RWPE2 (cell line): ENCODE data around the gene OR2S2.

Source experiments
- ATAC-seq: fragments of 200-7000 bp; cut with Tn5 transposase; 3 replicates; pipeline ENCODE4 v1.9.1; 2021; ENCODE audit warnings: low read depth
- DNase-seq: peaks from one replicate; pipeline ENCODE4 v3.0.0-alpha.2; 2020; ENCODE audit warnings: low spot score
- H3K27ac ChIP-seq: fragments of 450-650 bp; 2 replicates; pipeline ENCODE4 v1.5.1; 2017; ENCODE audit warnings: mild to moderate bottlenecking; ENCODE audit not compliant: poor library complexity, severe bottlenecking
- H3K27me3 ChIP-seq: fragments of 250-450 bp; sonication (Bioruptor Pico); 2 replicates; pipeline ENCODE4 v1.5.1; 2021; ENCODE audit warnings: mild to moderate bottlenecking, moderate library complexity; ENCODE audit not compliant: insufficient read depth, poor library complexity, severe bottlenecking
- H3K36me3 ChIP-seq: fragments of 250-450 bp; sonication (Bioruptor Pico); 2 replicates; pipeline ENCODE4 v1.5.1; 2020; ENCODE audit warnings: low read depth, mild to moderate bottlenecking, moderate library complexity
- H3K4me1 ChIP-seq: fragments of 250-450 bp; sonication (Bioruptor Pico); 2 replicates; pipeline ENCODE4 v1.5.1; 2021; ENCODE audit warnings: mild to moderate bottlenecking, moderate library complexity; ENCODE audit not compliant: insufficient read depth, poor library complexity, severe bottlenecking
- H3K4me3 ChIP-seq: fragments of 250-450 bp; sonication (Bioruptor Pico); 2 replicates; pipeline ENCODE4 v1.5.1; 2021; ENCODE audit warnings: mild to moderate bottlenecking, moderate library complexity; ENCODE audit not compliant: severe bottlenecking
- H3K9me3 ChIP-seq: fragments of 250-450 bp; sonication (Bioruptor Pico); 2 replicates; pipeline ENCODE4 v1.5.1; 2021; ENCODE audit warnings: mild to moderate bottlenecking, moderate library complexity; ENCODE audit not compliant: severe bottlenecking
- TF ChIP-seq, protein P1 (sequence below): fragments of 450-650 bp; IDR thresholded peaks from one replicate; pipeline ENCODE4 v1.5.1; 2017; ENCODE audit warnings: mild to moderate bottlenecking, moderate library complexity; ENCODE audit not compliant: poor library complexity, severe bottlenecking

The OR2S2 gene

DNA sequence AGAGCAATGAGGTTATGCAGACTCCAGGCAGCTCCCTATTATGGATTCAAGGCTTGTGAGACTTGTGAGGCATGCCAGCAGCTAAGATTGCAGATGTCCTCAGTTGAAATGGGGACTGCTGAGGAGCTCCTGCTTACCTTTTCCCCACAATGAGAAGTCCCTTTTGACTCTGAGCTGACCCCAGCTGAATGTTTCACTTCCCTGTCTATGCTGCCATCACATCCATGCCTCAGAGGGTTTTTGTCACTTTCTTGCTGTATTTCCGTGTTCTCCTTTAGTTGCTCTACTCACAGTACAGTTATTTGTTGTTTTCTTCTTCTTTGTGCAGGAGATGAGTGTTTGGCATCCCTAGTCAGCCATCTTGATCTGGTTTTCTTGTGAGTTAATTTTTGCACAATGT is 18.8 kb upstream of the OR2S2 start:
- Histone ChIP-seq H3K36me3 (no peaks in the 10 kb centered on the region), H3K27me3 (peaks cover 9% of the 10 kb centered on the region), H3K27ac (no peak overlapping the region), H3K4me3 (no peak overlapping the region), H3K9me3 (peaks cover 3% of the 10 kb centered on the region), H3K4me1 (no peaks in the 10 kb centered on the region)
- TF ChIP-seq, protein P1, sequence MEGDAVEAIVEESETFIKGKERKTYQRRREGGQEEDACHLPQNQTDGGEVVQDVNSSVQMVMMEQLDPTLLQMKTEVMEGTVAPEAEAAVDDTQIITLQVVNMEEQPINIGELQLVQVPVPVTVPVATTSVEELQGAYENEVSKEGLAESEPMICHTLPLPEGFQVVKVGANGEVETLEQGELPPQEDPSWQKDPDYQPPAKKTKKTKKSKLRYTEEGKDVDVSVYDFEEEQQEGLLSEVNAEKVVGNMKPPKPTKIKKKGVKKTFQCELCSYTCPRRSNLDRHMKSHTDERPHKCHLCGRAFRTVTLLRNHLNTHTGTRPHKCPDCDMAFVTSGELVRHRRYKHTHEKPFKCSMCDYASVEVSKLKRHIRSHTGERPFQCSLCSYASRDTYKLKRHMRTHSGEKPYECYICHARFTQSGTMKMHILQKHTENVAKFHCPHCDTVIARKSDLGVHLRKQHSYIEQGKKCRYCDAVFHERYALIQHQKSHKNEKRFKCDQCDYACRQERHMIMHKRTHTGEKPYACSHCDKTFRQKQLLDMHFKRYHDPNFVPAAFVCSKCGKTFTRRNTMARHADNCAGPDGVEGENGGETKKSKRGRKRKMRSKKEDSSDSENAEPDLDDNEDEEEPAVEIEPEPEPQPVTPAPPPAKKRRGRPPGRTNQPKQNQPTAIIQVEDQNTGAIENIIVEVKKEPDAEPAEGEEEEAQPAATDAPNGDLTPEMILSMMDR = no peak
- DNase-seq (no peak), ATAC-seq (no peak)

DNA sequence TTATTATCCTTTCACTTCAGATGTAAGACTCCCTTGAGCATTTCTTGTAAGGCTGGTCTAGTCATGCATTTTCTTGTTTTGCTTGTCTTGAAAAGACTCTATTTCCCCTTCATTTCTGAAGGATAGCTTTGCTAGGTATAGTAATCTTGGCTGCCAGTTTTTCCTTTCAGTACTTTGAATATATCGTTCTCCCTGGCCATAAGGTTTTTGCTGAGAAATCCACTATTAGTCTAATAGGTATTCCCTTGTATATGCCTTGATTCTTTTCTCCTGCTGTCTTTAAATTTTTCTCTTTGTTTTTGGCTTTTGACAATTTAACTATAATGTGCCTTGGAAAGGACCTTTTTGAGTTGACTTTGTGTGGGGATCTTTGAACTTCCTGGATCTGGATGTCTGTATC is 16.8 kb upstream of the OR2S2 start:
- Histone ChIP-seq H3K4me3 (no peak overlapping the region), H3K9me3 (peaks cover 3% of the 10 kb centered on the region), H3K4me1 (no peaks in the 10 kb centered on the region), H3K27me3 (peaks cover 7% of the 10 kb centered on the region), H3K36me3 (no peaks in the 10 kb centered on the region), H3K27ac (no peak overlapping the region)
- ATAC-seq = no peak
- DNase-seq = no peak
- TF ChIP-seq, protein P1 = no peak

DNA sequence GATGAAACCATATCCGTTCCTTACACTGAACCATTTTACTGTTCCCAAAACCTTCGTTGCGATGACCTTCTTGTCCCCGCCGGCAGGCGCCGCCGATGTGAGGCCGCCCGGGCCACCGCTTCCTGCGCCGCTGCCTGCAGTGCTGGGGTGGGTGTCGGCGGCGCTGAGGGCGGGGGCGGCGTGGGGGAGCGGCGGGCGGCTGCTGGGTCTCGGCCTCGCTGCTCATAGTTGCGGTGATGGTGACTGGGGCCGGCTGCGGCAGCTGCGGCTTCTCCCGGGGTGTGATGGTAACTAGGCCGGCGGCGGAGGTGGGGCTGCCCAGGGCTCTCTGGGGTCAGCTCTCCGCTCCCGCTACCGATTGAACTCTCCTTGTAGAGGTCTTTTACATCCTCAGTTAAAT is 14.1 kb upstream of the OR2S2 start:
- H3K27ac ChIP-seq = no peak overlapping the region
- no peaks in the 10 kb centered on the region for H3K4me1 ChIP-seq
- H3K9me3 ChIP-seq = peaks cover 3% of the 10 kb centered on the region
- H3K4me3 ChIP-seq = no peak overlapping the region
- no peak for ATAC-seq
- TF ChIP-seq, protein P1 = no peak
- H3K27me3 ChIP-seq = no peaks in the 10 kb centered on the region
- H3K36me3 ChIP-seq = no peaks in the 10 kb centered on the region
- no peak for DNase-seq

DNA sequence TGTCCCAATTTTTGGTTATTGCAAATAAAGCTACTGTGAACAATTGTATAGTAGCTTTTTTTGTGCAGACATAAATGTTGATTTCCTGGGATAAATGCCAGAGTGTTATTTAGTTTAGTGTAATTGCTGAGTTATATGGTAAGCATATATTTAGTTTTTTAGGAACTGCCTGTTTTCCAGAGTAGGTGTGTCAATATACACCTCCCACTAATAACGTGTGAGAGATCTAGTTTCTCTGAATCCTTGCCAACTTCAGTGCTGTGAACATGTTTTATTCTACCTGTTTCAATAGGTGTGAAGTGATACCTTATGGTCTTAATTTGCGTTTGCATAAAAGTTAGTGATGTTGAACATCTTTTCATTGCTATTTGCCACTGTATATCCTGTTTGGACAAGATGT is 9.1 kb upstream of the OR2S2 start:
- no peaks in the 10 kb centered on the region for H3K9me3 ChIP-seq
- H3K4me1 ChIP-seq = no peaks in the 10 kb centered on the region
- no peak for ATAC-seq
- DNase-seq = no peak
- no peaks in the 10 kb centered on the region for H3K36me3 ChIP-seq
- TF ChIP-seq, protein P1 = no peak
- no peak overlapping the region for H3K27ac ChIP-seq
- H3K4me3 ChIP-seq = no peak overlapping the region
- H3K27me3 ChIP-seq = no peaks in the 10 kb centered on the region

DNA sequence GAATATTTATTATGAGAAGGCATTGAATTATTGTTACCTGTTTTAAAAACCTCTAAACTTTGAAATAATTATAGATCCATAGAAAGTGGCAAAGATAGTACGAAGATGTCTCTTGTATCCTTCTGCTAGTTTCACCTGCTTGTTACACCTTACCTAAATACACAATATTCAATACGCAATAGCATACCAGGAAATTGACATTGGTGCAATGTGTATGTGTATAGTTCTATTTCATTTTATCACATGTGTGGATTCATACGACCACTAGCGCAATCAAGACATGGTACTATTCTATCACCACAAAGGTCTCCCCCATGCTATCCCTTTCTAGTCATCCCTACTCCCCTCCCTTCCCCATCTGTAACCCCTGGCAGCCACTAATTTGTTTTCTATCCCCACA is 8.5 kb upstream of the OR2S2 start:
- Histone ChIP-seq H3K9me3 (no peaks in the 10 kb centered on the region), H3K4me3 (no peak overlapping the region), H3K4me1 (no peaks in the 10 kb centered on the region), H3K36me3 (no peaks in the 10 kb centered on the region), H3K27ac (no peak overlapping the region), H3K27me3 (no peaks in the 10 kb centered on the region)
- TF ChIP-seq, protein P1 = no peak
- DNase-seq (no peak), ATAC-seq (no peak)
